ENCODE measurements around the gene SOX6. TPM values are rescaled to one million over a fixed set of nuclear protein-coding genes. Genes with fewer than 3 reads are reported as not detected.

The SOX6 gene
- total RNA-seq, 4 donors from 2014 or later: 0.29 to 20.5 (median 8.2) TPM

- no peak overlapping the region for H3K27ac ChIP-seq
- no peak for TF ChIP-seq POLR2A (IDR thresholded peaks at IDR 0.05)
- no peak for TF ChIP-seq CTCF (IDR thresholded peaks at IDR 0.05)
- intact Hi-C loops (cut with DNase I; ENCODE audit: low total_unique reads): no loop called here
- no peaks in the 10 kb centered on the region for H3K36me3 ChIP-seq
- H3K4me3 ChIP-seq: no peak overlapping the region
- H3K27me3 ChIP-seq: no peaks in the 10 kb centered on the region
- peaks cover 0 to 6% of the 10 kb centered on the region in 2 donors for H3K9me3 ChIP-seq
- no peak for DNase-seq
- no peaks in the 10 kb centered on the region for H3K4me1 ChIP-seq
Observed at GRCh38 chr11:16136792-16137390, 219.5 kb downstream of the SOX6 start.

GRCh38 chr11:16133867-16134266, 222.5 kb downstream of the SOX6 start:
- DNase-seq: no peak
- Histone ChIP-seq H3K9me3 (peaks cover 0 to 6% of the 10 kb centered on the region in 2 donors), H3K4me1 (no peaks in the 10 kb centered on the region), H3K4me3 (no peak overlapping the region), H3K36me3 (no peaks in the 10 kb centered on the region), H3K27ac (no peak overlapping the region), H3K27me3 (no peaks in the 10 kb centered on the region)
- intact Hi-C loops (cut with DNase I; ENCODE audit: low total_unique reads): no loop called here
- no peak for TF ChIP-seq POLR2A (IDR thresholded peaks at IDR 0.05)
- TF ChIP-seq CTCF (IDR thresholded peaks at IDR 0.05): no peak

GRCh38 chr11:16127732-16128131, 228.6 kb downstream of the SOX6 start:
- DNase-seq: no peak
- TF ChIP-seq POLR2A (IDR thresholded peaks at IDR 0.05) (no peak), CTCF (IDR thresholded peaks at IDR 0.05) (no peak)
- no peaks in the 10 kb centered on the region for H3K27me3 ChIP-seq
- H3K9me3 ChIP-seq: no peaks in the 10 kb centered on the region
- H3K4me3 ChIP-seq: no peak overlapping the region
- H3K27ac ChIP-seq: no peak overlapping the region
- H3K4me1 ChIP-seq: no peaks in the 10 kb centered on the region
- H3K36me3 ChIP-seq: no peaks in the 10 kb centered on the region
- intact Hi-C loops (cut with DNase I; ENCODE audit: low total_unique reads): no loop called here

GRCh38 chr11:16126362-16126761, 230.0 kb downstream of the SOX6 start:
- Histone ChIP-seq H3K36me3 (no peaks in the 10 kb centered on the region), H3K9me3 (no peaks in the 10 kb centered on the region), H3K4me1 (no peaks in the 10 kb centered on the region), H3K27me3 (no peaks in the 10 kb centered on the region), H3K27ac (no peak overlapping the region), H3K4me3 (no peak overlapping the region)
- DNase-seq: no peak
- intact Hi-C loops (cut with DNase I; ENCODE audit: low total_unique reads): no loop called here
- TF ChIP-seq CTCF (IDR thresholded peaks at IDR 0.05) (no peak), POLR2A (IDR thresholded peaks at IDR 0.05) (no peak)

GRCh38 chr11:16125796-16126195, 230.6 kb downstream of the SOX6 start:
- Histone ChIP-seq H3K27me3 (no peaks in the 10 kb centered on the region), H3K4me1 (no peaks in the 10 kb centered on the region), H3K9me3 (no peaks in the 10 kb centered on the region), H3K36me3 (no peaks in the 10 kb centered on the region), H3K4me3 (no peak overlapping the region), H3K27ac (no peak overlapping the region)
- intact Hi-C loops (cut with DNase I; ENCODE audit: low total_unique reads): no loop called here
- no peak for DNase-seq
- TF ChIP-seq POLR2A (IDR thresholded peaks at IDR 0.05) (no peak), CTCF (IDR thresholded peaks at IDR 0.05) (no peak)

Data from uterus (tissue), 4 donors.